H9 (cell line): ENCODE data around the gene NDUFB10. TPM values are rescaled to one million over a fixed set of nuclear protein-coding genes. Genes with fewer than 3 reads are reported as not detected.

Source experiments
- DNase-seq: peaks from one replicate; pipeline ENCODE4 v3.0.0-alpha.2; 2017
- H2AFZ ChIP-seq: one replicate; pipeline ENCODE4 v1.6.1; 2013; ENCODE audit warnings: mild to moderate bottlenecking, low read length, control low read depth, moderate library complexity
- H2AK5ac ChIP-seq: 2 replicates; pipeline ENCODE4 v1.6.1; 2013; ENCODE audit warnings: low read length, control low read depth, mixed read lengths; ENCODE audit not compliant: insufficient read length
- H2BK120ac ChIP-seq: one replicate; pipeline ENCODE4 v1.6.1; 2013; ENCODE audit warnings: low read depth, mild to moderate bottlenecking, low read length, control low read depth, inconsistent platforms; ENCODE audit not compliant: poor library complexity, severe bottlenecking
- H2BK12ac ChIP-seq: 2 replicates; pipeline ENCODE4 v1.6.1; 2013; ENCODE audit warnings: low read length, control low read depth, mixed read lengths, low read depth; ENCODE audit not compliant: insufficient read length
- H2BK15ac ChIP-seq: 2 replicates; pipeline ENCODE4 v1.6.1; 2013; ENCODE audit warnings: low read depth, low read length, control low read depth
- H2BK20ac ChIP-seq: one replicate; pipeline ENCODE4 v1.6.1; 2013; ENCODE audit warnings: low read depth, mild to moderate bottlenecking, low read length, control low read depth, inconsistent platforms; ENCODE audit not compliant: poor library complexity, severe bottlenecking
- H2BK5ac ChIP-seq: 2 replicates; pipeline ENCODE4 v1.6.1; 2013; ENCODE audit warnings: low read length, control low read depth, mixed read lengths; ENCODE audit not compliant: insufficient read length
- H3K14ac ChIP-seq: 2 replicates; pipeline ENCODE4 v1.6.1; 2013; ENCODE audit warnings: low read length, control low read depth; ENCODE audit not compliant: insufficient read depth
- H3K18ac ChIP-seq: 2 replicates; pipeline ENCODE4 v1.6.1; 2013; ENCODE audit warnings: low read depth, mild to moderate bottlenecking, mixed read lengths, low read length, control low read depth; ENCODE audit not compliant: insufficient read length
- H3K23ac ChIP-seq: 2 replicates; pipeline ENCODE4 v1.6.1; 2013; ENCODE audit warnings: low read length, control low read depth, mixed read lengths, low read depth; ENCODE audit not compliant: insufficient read length
- H3K23me2 ChIP-seq: 2 replicates; pipeline ENCODE4 v1.6.1; 2013; ENCODE audit warnings: low read depth, mild to moderate bottlenecking, mixed read lengths, low read length, control low read depth; ENCODE audit not compliant: insufficient read length, poor library complexity, severe bottlenecking
- H3K27ac ChIP-seq: 2 replicates; pipeline ENCODE4 v1.5.1; 2013; ENCODE audit warnings: low read length, control low read depth, mixed read lengths, low read depth; ENCODE audit not compliant: insufficient read length
- H3K27me3 ChIP-seq: 2 replicates; pipeline ENCODE4 v1.6.1; 2013; ENCODE audit warnings: low read length, control low read depth, inconsistent platforms; ENCODE audit not compliant: insufficient read depth
- H3K4ac ChIP-seq: 2 replicates; pipeline ENCODE4 v1.6.1; 2013; ENCODE audit warnings: low read depth, mild to moderate bottlenecking, control low read depth, inconsistent platforms, low read length, moderate library complexity
- H3K4me1 ChIP-seq: 2 replicates; pipeline ENCODE4 v1.6.1; 2013; ENCODE audit warnings: low read length, control low read depth, inconsistent platforms; ENCODE audit not compliant: insufficient read depth
- H3K4me2 ChIP-seq: 2 replicates; pipeline ENCODE4 v1.6.1; 2013; ENCODE audit warnings: low read length, control low read depth, mixed read lengths; ENCODE audit not compliant: insufficient read length, insufficient read depth
- H3K56ac ChIP-seq: 2 replicates; pipeline ENCODE4 v1.6.1; 2013; ENCODE audit warnings: low read depth, mild to moderate bottlenecking, mixed read lengths, low read length, control low read depth; ENCODE audit not compliant: insufficient read length
- H3K79me1 ChIP-seq: 2 replicates; pipeline ENCODE4 v1.6.1; 2013; ENCODE audit warnings: low read depth, mild to moderate bottlenecking, moderate library complexity, low read length, control low read depth, inconsistent platforms; ENCODE audit not compliant: insufficient read depth, poor library complexity, severe bottlenecking
- H3K79me2 ChIP-seq: 2 replicates; pipeline ENCODE4 v1.6.1; 2013; ENCODE audit warnings: low read length, control low read depth, inconsistent platforms; ENCODE audit not compliant: insufficient read depth
- H3K9ac ChIP-seq: 2 replicates; pipeline ENCODE4 v1.6.1; 2013; ENCODE audit warnings: low read length, control low read depth, mixed read lengths; ENCODE audit not compliant: insufficient read length; ENCODE audit errors: extremely low read depth
- H3K9me3 ChIP-seq: one replicate; pipeline ENCODE4 v1.6.1; 2013; ENCODE audit warnings: low read depth, low read length, inconsistent platforms; ENCODE audit not compliant: control insufficient read depth
- H3T11ph ChIP-seq: one replicate; pipeline ENCODE4 v1.6.1; 2013; ENCODE audit warnings: mild to moderate bottlenecking, low read length, control low read depth, inconsistent platforms
- H4K20me1 ChIP-seq: one replicate; pipeline ENCODE4 v1.6.1; 2013; ENCODE audit not compliant: control insufficient read depth, insufficient read length, insufficient read depth
- H4K5ac ChIP-seq: 2 replicates; pipeline ENCODE4 v1.6.1; 2013; ENCODE audit warnings: low read depth, mild to moderate bottlenecking, mixed read lengths, low read length, control low read depth; ENCODE audit not compliant: insufficient read length
- H4K8ac ChIP-seq: replicated peaks from 2 replicates; pipeline ENCODE4 v1.6.1; 2013; ENCODE audit warnings: low read length, control low read depth, mixed read lengths, low read depth; ENCODE audit not compliant: insufficient read length
- H4K91ac ChIP-seq: 2 replicates; pipeline ENCODE4 v1.6.1; 2013; ENCODE audit warnings: low read depth, mild to moderate bottlenecking, moderate library complexity, mixed read lengths, low read length, control low read depth; ENCODE audit not compliant: insufficient read length
- H3K27ac Mint-ChIP-seq, 3 experiments: 2 replicates in 2 of 3; 3 replicates in 1 of 3; pipeline ENCODE4 v1.8.0; 2020 to 2021; ENCODE audit warnings: mixed read lengths in 3 of 3, mild to moderate bottlenecking in 1 of 3, moderate library complexity in 1 of 3
- H3K27me3 Mint-ChIP-seq: 2 replicates; pipeline ENCODE4 v1.8.0; 2021; ENCODE audit warnings: low read depth, mild to moderate bottlenecking, moderate library complexity, mixed read lengths
- H3K36me3 Mint-ChIP-seq, 3 experiments: 2 replicates in 2 of 3; 3 replicates in 1 of 3; pipeline ENCODE4 v1.8.0; 2020 to 2021; ENCODE audit warnings: low read depth in 3 of 3, mixed read lengths in 3 of 3; ENCODE audit not compliant: insufficient read depth in 1 of 3
- H3K4me1 Mint-ChIP-seq, 2 experiments: 2 replicates each; pipeline ENCODE4 v1.8.0; 2020; ENCODE audit warnings: mixed read lengths in 2 of 2
- H3K4me3 Mint-ChIP-seq, 2 experiments: 2 replicates in 1 of 2; 3 replicates in 1 of 2; pipeline ENCODE4 v1.8.0; 2020 to 2021; ENCODE audit warnings: mild to moderate bottlenecking in 2 of 2, mixed read lengths in 2 of 2, moderate library complexity in 1 of 2
- H3K9me3 Mint-ChIP-seq, 2 experiments: 2 replicates in 1 of 2; 3 replicates in 1 of 2; pipeline ENCODE4 v1.8.0; 2020; ENCODE audit warnings: mild to moderate bottlenecking in 2 of 2, mixed read lengths in 2 of 2, moderate library complexity in 1 of 2
- WGBS: extraction: QIAGEN DNeasy Blood & Tissue Kit; methylation state at CpG from one replicate; pipeline ENCODE4 v1.1.7; 2013; ENCODE audit warnings: missing lambda C conversion rate, low lambda C conversion rate, mixed read lengths; ENCODE audit not compliant: insufficient read length; ENCODE audit errors: extremely low coverage; 5-methylcytosine and 5-hydroxymethylcytosine counted together
- total RNA-seq: library from RNA; stranded (reverse); gene quantifications from 2 replicates; pipeline ENCODE4 v1.2.1, GENCODE V29; 2021
- TF ChIP-seq, protein P1 (sequence below): fragments of 200-600 bp; sonication (generic); conservative IDR thresholded peaks from 3 replicates; pipeline ENCODE4 v1.8.0; 2021; ENCODE audit warnings: antibody characterized with exemption, mild to moderate bottlenecking

The NDUFB10 gene
- total RNA-seq, 1 experiment from 2014 or later: 191 TPM

DNA sequence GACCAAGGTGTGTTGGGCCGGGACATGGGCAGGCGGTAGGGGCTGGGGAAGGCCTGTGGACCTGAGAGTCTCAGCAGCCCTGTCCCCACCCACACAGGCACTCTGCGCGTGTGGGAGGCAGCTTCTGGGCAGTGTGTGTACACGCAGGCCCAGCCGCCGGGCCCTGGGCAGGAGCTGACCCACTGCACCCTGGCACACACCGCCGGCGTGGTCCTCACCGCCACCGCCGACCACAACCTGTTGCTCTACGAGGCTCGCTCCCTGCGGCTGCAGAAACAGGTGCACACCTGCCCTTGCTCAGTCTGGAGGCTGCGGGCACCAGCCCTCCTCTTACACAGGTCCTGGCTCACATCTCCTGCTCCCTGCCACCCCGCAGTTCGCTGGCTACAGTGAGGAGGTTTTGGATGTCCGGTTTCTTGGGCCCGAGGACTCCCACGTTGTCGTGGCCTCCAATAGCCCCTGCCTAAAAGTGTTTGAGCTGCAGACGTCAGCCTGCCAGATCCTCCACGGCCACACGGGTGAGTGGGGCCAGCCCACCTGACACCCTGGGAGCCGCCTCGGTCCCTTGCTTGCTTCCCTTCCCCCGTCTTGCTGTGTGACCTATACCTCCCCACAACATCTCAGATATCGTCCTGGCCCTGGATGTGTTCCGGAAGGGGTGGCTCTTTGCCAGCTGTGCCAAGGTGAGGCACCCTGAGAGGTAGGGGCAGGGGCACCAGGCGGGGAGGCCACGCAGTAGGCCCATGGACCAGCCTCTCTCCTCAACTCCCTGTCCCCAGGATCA, 16.3 kb downstream of the NDUFB10 start:
- peaks cover 13% of the 10 kb centered on the region for H3K27me3 Mint-ChIP-seq
- no peaks in the 10 kb centered on the region for H3K4me1 ChIP-seq
- H4K8ac ChIP-seq: no peak overlapping the region
- peaks cover 8 to 17% of the 10 kb centered on the region in 2 experiments for H3K4me1 Mint-ChIP-seq
- H3K27ac ChIP-seq: no peak overlapping the region
- no peak overlapping the region; a peak in 1 of 7 replicates for H3K27ac Mint-ChIP-seq
- DNase-seq: no peak
- no peak overlapping the region for H4K91ac ChIP-seq
- no peaks in the 10 kb centered on the region for H3K9me3 ChIP-seq
- H2BK5ac ChIP-seq: no peak overlapping the region
- no CpG with 5 or more reads among the region's 33 CpGs for WGBS
- H4K20me1 ChIP-seq: no peaks in the 10 kb centered on the region
- no peak overlapping the region for H4K5ac ChIP-seq
- peaks cover 10 to 27% (median 25%) of the 10 kb centered on the region in 3 experiments for H3K36me3 Mint-ChIP-seq
- H3K27me3 ChIP-seq: peaks cover 2% of the 10 kb centered on the region; the same call in 1 of the 2 replicates
- no peak overlapping the region for H2BK15ac ChIP-seq
- peaks cover 17% of the 10 kb centered on the region for H3K23me2 ChIP-seq
- no peak overlapping the region for H3K4me3 Mint-ChIP-seq
- H3K4ac ChIP-seq: no peak overlapping the region
- no peak overlapping the region for H2AK5ac ChIP-seq
- H3K23ac ChIP-seq: no peak overlapping the region
- no peak overlapping the region for H3K14ac ChIP-seq
- H3K79me2 ChIP-seq: peaks cover 6% of the 10 kb centered on the region; the same call in 1 of the 2 replicates
- no peak overlapping the region for H2AFZ ChIP-seq
- TF ChIP-seq, protein P1, sequence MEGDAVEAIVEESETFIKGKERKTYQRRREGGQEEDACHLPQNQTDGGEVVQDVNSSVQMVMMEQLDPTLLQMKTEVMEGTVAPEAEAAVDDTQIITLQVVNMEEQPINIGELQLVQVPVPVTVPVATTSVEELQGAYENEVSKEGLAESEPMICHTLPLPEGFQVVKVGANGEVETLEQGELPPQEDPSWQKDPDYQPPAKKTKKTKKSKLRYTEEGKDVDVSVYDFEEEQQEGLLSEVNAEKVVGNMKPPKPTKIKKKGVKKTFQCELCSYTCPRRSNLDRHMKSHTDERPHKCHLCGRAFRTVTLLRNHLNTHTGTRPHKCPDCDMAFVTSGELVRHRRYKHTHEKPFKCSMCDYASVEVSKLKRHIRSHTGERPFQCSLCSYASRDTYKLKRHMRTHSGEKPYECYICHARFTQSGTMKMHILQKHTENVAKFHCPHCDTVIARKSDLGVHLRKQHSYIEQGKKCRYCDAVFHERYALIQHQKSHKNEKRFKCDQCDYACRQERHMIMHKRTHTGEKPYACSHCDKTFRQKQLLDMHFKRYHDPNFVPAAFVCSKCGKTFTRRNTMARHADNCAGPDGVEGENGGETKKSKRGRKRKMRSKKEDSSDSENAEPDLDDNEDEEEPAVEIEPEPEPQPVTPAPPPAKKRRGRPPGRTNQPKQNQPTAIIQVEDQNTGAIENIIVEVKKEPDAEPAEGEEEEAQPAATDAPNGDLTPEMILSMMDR: no peak
- H3K4me2 ChIP-seq: no peak overlapping the region
- no peak overlapping the region for H3K56ac ChIP-seq
- H3K9me3 Mint-ChIP-seq: no peaks in the 10 kb centered on the region
- H3K9ac ChIP-seq: no peak overlapping the region
- no peak overlapping the region for H2BK120ac ChIP-seq
- H2BK12ac ChIP-seq: no peak overlapping the region
- no peak overlapping the region for H2BK20ac ChIP-seq
- H3K18ac ChIP-seq: no peak overlapping the region
- peaks cover 5% of the 10 kb centered on the region for H3K79me1 ChIP-seq
- no peak overlapping the region for H3T11ph ChIP-seq
